GM19238 (cell line): ENCODE data around the gene SPHK2.
"Not testable (repeated sequence)": the region's sequence is repeated elsewhere in the genome, so short reads cannot be mapped to it uniquely, and the experiment has no call there.

Experiments used
- DNase-seq: peaks from one replicate; pipeline ENCODE4 v3.0.0; 2011; ENCODE audit warnings: low spot score; ENCODE audit not compliant: insufficient read length

The SPHK2 gene

GRCh38 chr19:48624067-48624594 lies 4.8 kb downstream of the SPHK2 start:
- peak; percentile 97 for DNase-seq

DNA sequence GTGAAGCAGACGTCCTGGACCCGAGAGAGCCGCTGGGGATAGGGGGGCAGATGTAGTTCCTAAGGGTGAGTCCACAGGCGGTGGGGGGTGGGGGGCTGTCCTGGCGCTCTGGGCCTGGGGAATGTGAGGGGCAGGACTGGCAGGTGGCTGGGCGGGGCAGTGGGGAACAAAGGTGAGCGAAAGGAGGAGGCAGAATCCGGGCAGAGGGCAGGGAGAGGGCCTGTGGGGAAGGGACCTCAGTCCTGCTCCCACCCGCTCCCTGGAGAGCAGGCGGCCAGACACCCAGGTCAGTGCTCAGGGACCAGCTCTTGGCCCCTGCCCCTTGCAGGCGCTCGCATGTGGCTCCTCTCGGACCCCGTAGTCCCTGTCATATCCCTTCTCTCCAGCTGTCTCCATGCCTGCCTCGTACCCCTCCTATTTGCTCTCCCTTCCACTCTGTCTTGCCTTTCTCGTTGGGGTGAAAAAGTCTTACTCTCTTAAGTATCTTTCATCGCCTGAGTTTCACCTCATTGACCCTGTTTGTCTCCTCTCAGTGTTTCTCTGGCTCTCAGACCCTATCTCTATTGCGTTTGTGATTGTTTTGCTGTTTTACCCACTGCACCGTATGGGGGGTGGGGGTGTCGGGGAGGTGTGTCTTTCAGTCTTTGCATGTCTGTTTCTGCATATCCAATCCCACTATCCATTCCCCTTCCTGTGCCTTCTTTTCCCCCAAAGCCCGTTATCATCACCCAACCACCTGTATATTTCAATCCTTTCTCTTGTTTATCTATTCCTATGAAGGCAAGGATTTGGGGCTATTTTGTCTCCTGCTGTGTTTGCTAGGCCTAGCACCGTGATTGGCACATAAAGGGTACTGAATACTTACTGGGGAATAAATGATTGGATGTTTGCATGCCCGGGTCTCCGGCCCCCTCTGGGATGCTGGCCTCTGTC lies 5.8 kb downstream of the SPHK2 start:
- no peak for DNase-seq

DNA sequence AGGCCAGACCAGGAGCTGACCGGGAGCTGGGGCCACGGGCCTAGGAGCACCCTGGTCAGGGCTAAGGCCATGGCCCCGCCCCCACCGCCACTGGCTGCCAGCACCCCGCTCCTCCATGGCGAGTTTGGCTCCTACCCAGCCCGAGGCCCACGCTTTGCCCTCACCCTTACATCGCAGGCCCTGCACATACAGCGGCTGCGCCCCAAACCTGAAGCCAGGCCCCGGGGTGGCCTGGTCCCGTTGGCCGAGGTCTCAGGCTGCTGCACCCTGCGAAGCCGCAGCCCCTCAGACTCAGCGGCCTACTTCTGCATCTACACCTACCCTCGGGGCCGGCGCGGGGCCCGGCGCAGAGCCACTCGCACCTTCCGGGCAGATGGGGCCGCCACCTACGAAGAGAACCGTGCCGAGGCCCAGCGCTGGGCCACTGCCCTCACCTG lies 6.6 kb downstream of the SPHK2 start:
- no peak for DNase-seq

DNA sequence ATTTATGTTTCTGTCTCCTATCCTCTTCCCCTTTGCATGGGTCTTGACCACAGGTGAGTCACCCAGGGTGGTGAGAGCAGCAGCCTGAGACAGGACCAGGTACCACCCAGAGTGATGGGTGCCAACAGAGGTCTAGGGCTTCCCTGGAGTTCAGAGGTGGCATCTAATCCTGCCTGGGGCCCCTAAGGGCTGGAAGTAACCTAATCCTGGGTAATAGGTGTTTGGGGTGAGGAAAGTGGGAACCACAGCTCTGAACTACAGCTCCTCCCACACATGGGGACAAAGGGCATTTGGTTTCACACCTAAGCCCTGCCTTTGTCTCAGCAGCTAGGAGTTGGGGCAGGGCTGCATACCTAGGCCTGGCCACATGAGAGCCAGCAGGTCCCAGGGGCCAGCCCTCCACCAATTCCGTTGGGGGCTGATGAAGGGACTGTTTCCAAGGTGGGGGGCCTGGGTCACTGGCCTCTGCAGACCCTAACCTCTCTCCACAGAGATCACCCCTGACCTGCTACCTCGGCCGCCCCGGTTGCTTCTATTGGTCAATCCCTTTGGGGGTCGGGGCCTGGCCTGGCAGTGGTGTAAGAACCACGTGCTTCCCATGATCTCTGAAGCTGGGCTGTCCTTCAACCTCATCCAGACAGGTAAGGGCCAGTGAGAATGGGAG lies 8.0 kb downstream of the SPHK2 start:
- DNase-seq: no peak

DNA sequence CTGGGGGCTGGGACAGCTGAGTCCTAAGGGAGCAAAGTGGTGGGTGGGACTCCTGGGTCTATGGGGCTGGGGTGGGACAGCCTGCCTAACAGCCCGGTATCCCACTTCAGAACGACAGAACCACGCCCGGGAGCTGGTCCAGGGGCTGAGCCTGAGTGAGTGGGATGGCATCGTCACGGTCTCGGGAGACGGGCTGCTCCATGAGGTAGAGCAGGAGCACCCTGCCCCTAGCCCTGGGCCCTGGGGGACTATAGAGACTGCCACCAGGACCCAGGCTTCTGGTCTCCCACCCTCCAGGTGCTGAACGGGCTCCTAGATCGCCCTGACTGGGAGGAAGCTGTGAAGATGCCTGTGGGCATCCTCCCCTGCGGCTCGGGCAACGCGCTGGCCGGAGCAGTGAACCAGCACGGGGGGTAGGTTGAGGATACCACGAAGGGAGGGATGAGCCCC lies 8.6 kb downstream of the SPHK2 start:
- no peak for DNase-seq

- no peak for DNase-seq
These were observed 9.4 kb downstream of the SPHK2 start for GRCh38 chr19:48628486-48629296.

- DNase-seq: no peak
These were observed 9.9 kb downstream of the SPHK2 start for GRCh38 chr19:48629297-48629598.

DNA sequence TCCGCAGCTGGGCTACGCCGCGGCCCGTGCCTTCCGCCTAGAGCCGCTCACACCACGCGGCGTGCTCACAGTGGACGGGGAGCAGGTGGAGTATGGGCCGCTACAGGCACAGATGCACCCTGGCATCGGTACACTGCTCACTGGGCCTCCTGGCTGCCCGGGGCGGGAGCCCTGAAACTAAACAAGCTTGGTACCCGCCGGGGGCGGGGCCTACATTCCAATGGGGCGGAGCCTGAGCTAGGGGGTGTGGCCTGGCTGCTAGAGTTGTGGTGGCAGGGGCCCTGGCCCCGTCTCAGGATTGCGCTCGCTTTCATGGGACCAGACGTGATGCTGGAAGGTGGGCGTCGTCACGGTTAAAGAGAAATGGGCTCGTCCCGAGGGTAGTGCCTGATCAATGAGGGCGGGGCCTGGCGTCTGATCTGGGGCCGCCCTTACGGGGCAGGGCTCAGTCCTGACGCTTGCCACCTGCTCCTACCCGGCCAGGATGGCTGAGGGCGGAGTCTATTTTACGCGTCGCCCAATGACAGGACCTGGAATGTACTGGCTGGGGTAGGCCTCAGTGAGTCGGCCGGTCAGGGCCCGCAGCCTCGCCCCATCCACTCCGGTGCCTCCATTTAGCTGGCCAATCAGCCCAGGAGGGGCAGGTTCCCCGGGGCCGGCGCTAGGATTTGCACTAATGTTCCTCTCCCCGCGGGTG lies 10.4 kb downstream of the SPHK2 start:
- DNase-seq: no peak

DNA sequence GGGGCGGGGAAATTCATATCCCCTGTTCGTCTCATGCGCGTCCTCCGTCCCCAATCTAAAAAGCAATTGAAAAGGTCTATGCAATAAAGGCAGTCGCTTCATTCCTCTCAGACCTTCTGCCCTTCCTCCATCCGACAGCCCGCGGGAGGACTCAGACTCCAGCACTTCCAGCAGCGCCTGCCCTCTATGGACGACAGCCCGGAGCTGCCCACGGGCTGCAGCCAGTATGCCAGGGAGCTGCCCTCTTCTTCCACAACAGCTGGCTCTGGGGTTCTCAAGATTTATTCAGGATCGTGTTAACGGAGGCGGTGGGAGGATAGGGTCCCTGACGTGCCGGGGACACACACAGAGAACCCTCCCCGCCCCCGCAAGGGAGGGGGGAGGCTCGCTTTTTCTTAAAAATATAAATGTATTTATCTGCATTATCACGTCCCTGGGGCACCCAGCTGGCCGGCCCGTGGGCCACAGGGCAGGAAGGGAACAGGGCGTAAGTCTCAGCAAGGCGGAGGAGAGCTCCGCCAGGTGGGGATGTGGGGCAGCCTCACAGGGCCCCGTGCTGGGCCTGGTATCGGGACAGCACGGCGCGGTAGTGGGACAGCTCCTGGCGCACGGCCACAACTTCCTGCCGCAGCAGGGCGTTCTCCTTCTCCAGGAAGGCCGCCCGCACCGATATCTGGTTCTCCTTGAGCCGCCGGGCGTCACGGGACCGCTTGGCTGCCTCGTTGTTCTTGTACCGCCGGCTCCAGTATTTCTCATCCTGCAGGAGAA lies 11.2 kb downstream of the SPHK2 start:
- DNase-seq: no peak

DNA sequence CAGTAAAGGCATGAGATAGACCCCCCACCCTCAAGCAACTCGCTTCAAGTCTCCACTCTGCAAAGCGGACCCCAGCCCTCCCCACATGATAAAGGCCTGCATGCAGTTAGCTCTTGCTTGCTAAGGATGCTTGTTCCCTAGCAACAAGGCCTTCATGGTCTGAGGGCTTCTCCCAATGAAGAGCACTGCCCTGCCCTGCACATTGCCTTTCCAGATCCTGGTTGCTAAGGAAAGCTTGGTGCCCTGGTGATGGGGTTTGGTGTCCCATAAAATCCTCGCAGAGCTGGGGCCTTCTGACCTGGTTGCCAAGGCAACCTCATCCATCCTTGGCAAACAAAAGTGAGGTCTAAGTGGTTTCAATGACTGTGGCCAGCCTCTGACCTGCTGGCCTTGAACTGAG lies 11.9 kb downstream of the SPHK2 start:
- no peak for DNase-seq

- DNase-seq: not testable (repeated sequence)
These were observed 13.0 kb downstream of the SPHK2 start for GRCh38 chr19:48632286-48632685.

DNA sequence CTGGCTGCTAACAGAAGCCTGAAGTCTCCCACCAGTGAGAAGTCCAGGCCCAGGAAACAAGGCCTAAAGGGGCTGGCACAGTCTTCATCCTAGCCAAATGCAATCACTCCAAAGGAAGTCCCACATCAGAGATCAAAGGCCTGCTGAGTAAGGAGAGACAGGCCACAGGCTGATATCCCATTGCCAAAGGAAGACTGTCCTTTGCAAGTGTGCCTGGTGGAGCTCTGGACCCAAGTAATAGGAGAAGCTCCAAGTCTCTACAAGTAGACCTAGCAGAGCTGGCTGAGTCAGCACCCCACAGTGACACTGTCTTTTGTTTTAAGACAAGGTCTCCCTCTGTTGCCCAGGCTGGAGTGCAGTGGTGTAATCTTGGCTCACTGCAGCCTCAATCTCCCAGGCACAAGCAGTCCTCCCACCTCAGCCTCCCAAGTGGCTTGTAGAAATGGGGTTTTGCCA lies 13.4 kb downstream of the SPHK2 start:
- DNase-seq: no peak

GRCh38 chr19:48633148-48634035 lies 14.1 kb downstream of the SPHK2 start:
- no peak for DNase-seq

GRCh38 chr19:48634036-48634342 lies 14.7 kb downstream of the SPHK2 start:
- DNase-seq: no peak

- peak; percentile 88 for DNase-seq
These were observed 15.3 kb downstream of the SPHK2 start for GRCh38 chr19:48634424-48635262.

- peak; percentile 75 for DNase-seq
These were observed 16.1 kb downstream of the SPHK2 start for GRCh38 chr19:48635263-48635965.

- DNase-seq: no peak
These were observed 16.9 kb downstream of the SPHK2 start for GRCh38 chr19:48635966-48636858.
